OCI-LY7 (cell line): ENCODE measurements around the gene FHOD3. TPM values are rescaled to one million over a fixed set of nuclear protein-coding genes. Genes with fewer than 3 reads are reported as not detected.

Source experiments
- BruUV-seq: library from RNA; stranded (reverse); fragments of 400-500 nt; replicated peaks from 2 replicates; lab custom pipeline; 2021; lab: Mats Ljungman, UMichigan
- CTCF ChIA-PET: fragments of 300-600 bp; sonication (Branson Sonifier 250); formaldehyde crosslinking; loops from one replicate; lab custom pipeline; 2022; ENCODE audit warnings: antibody characterized with exemption; ENCODE audit not compliant: unreplicated experiment; lab: Charles Lee
- POLR2A ChIA-PET: fragments of 300-600 bp; sonication (Branson Sonifier 250); formaldehyde crosslinking; loops from one replicate; lab custom pipeline; 2022; ENCODE audit warnings: antibody characterized with exemption; lab: Charles Lee
- DNase-seq: peaks from one replicate; pipeline ENCODE4 v3.0.0-alpha.2; 2015; ENCODE audit warnings: low spot score
- H2AFZ ChIP-seq: fragments of 200-600 bp; sonication (generic), shearing (Covaris generic); 2 replicates; pipeline ENCODE4 v1.6.1; 2014; ENCODE audit warnings: mild to moderate bottlenecking, antibody characterized with exemption, low read length, moderate library complexity
- H3K27ac ChIP-seq: fragments of 200-600 bp; sonication (generic); 2 replicates; pipeline ENCODE4 v1.5.1; 2014; ENCODE audit warnings: mixed run types, low read depth, mild to moderate bottlenecking, moderate library complexity, low read length, inconsistent platforms; ENCODE audit not compliant: poor library complexity, severe bottlenecking
- H3K36me3 ChIP-seq: fragments of 200-600 bp; sonication (generic); 2 replicates; pipeline ENCODE4 v1.6.1; 2014; ENCODE audit warnings: mild to moderate bottlenecking, antibody characterized with exemption, low read length, moderate library complexity, mixed read lengths; ENCODE audit not compliant: insufficient read depth
- H3K4me1 ChIP-seq: fragments of 200-600 bp; sonication (generic); 2 replicates; pipeline ENCODE4 v1.5.1; 2014; ENCODE audit warnings: mild to moderate bottlenecking, low read length; ENCODE audit not compliant: insufficient read depth, poor library complexity, severe bottlenecking
- H3K4me2 ChIP-seq: fragments of 200-600 bp; sonication (generic); 2 replicates; pipeline ENCODE4 v1.6.1; 2014; ENCODE audit warnings: mild to moderate bottlenecking, low read length
- H3K4me3 ChIP-seq: fragments of 200-600 bp; sonication (generic); 2 replicates; pipeline ENCODE4 v1.5.1; 2014; ENCODE audit warnings: mild to moderate bottlenecking, low read depth, low read length; ENCODE audit not compliant: poor library complexity, severe bottlenecking
- H3K79me2 ChIP-seq: fragments of 200-600 bp; sonication (generic); 2 replicates; pipeline ENCODE4 v1.6.1; 2016; ENCODE audit warnings: low read depth, mild to moderate bottlenecking, low read length, moderate library complexity, mixed read lengths; ENCODE audit not compliant: insufficient read depth
- H3K9me2 ChIP-seq: fragments of 200-600 bp; sonication (generic); 2 replicates; pipeline ENCODE4 v1.6.1; 2016; ENCODE audit warnings: mild to moderate bottlenecking, low read length, mixed read lengths; ENCODE audit not compliant: insufficient read depth
- H3K9me3 ChIP-seq: fragments of 200-600 bp; sonication (generic); 2 replicates; pipeline ENCODE4 v1.6.1; 2014; ENCODE audit warnings: mild to moderate bottlenecking, mixed run types, low read length, mixed read lengths
- H4K20me1 ChIP-seq: fragments of 200-600 bp; sonication (generic); 2 replicates; pipeline ENCODE4 v1.6.1; 2014; ENCODE audit warnings: mild to moderate bottlenecking, antibody characterized with exemption, low read length, moderate library complexity, mixed read lengths; ENCODE audit not compliant: insufficient read depth
- EZH2phosphoT487 ChIP-seq: fragments of 200-600 bp; sonication (generic); IDR thresholded peaks from 2 replicates; pipeline ENCODE4 v1.6.1; 2018; ENCODE audit warnings: low read depth, borderline replicate concordance, mild to moderate bottlenecking, mixed run types, antibody characterized with exemption, low read length, moderate library complexity, mixed read lengths
- intact Hi-C: fragments of 100-400 bp; cut with micrococcal nuclease; formaldehyde crosslinking; loops from one replicate; pipeline ENCODE4 v1.10.0; 2022; ENCODE audit not compliant: unreplicated experiment
- total RNA-seq, 2 experiments: library from RNA; depleted of rRNA in 1 of 2; stranded (reverse); fragments of >200 nt in 1 of 2; shearing (Covaris generic) in 1 of 2; gene quantifications; 2 replicates each; pipeline ENCODE4 v1.2.3, GENCODE V29; 2014 to 2022
- TF ChIP-seq, protein P1 (sequence below): fragments of 200-600 bp; sonication (generic); conservative IDR thresholded peaks from 2 replicates; pipeline ENCODE4 v1.5.1; 2014; ENCODE audit warnings: mild to moderate bottlenecking, antibody characterized with exemption, low read length, moderate library complexity, mixed read lengths

Gene FHOD3
- total RNA-seq, 2 experiments from 2014 or later, result 0.06 to 2.4 TPM

DNA sequence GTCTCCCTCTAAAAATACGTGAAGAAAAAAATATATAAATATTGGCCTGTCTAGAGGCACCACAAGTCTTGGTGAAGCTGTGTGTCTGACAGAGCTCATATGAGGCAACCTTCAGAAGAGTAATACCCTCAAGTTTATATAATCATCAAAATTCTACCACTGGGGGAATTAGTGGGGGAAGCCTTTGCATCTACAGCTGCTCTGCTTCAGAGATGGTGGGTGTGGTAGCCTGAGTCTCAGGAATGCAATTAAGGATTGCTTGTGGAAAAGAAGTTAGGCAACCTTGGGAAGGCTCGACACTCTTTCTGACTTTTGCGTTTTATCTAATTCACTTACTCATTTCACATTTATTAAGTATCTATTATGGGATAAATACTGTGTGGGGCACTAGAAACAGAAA, 513.9 kb downstream of the FHOD3 start:
- Histone ChIP-seq H3K79me2 (no peaks in the 10 kb centered on the region), H3K9me2 (no peaks in the 10 kb centered on the region), H3K9me3 (no peaks in the 10 kb centered on the region), H3K4me3 (no peak overlapping the region), H3K27ac (no peak overlapping the region), H4K20me1 (no peaks in the 10 kb centered on the region; the same call in 1 of the 2 replicates), H2AFZ (no peak overlapping the region), H3K4me1 (no peaks in the 10 kb centered on the region), H3K36me3 (peaks cover 20% of the 10 kb centered on the region), H3K4me2 (no peak overlapping the region)
- BruUV-seq, result no TSS peak
- ChIA-PET POLR2A (interaction anchor here (0.7 to 0.9 kb wide), 2 partner anchors 13 to 15 kb away, joined by 3 read pairs; no protein-coding TSS in a partner anchor), CTCF (interaction anchor here (0.5 kb wide), 1 partner anchor 216 kb away, joined by 4 read pairs; no protein-coding TSS in a partner anchor)
- DNase-seq, result no peak
- no peak for TF ChIP-seq EZH2phosphoT487
- TF ChIP-seq, protein P1, sequence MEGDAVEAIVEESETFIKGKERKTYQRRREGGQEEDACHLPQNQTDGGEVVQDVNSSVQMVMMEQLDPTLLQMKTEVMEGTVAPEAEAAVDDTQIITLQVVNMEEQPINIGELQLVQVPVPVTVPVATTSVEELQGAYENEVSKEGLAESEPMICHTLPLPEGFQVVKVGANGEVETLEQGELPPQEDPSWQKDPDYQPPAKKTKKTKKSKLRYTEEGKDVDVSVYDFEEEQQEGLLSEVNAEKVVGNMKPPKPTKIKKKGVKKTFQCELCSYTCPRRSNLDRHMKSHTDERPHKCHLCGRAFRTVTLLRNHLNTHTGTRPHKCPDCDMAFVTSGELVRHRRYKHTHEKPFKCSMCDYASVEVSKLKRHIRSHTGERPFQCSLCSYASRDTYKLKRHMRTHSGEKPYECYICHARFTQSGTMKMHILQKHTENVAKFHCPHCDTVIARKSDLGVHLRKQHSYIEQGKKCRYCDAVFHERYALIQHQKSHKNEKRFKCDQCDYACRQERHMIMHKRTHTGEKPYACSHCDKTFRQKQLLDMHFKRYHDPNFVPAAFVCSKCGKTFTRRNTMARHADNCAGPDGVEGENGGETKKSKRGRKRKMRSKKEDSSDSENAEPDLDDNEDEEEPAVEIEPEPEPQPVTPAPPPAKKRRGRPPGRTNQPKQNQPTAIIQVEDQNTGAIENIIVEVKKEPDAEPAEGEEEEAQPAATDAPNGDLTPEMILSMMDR, result no peak
- intact Hi-C loops, result no loop called here

DNA sequence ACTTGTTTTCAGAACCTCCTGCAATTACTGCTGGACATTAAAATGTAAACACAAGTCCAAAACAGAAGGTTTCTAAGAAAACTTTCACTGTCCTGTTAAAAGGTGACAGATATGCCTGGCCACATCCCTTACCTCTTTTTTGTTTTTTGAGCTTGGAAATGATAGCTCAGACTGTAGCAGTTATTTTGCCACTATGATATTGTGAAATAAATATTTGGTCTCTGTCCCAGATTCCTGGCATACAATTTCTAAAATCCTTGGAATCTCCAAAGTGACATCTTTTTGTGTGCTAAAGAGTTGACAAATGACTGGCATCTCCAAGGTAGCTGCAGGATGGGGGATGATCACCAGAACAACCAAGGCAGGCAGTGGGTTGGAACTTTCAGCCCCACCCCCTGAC, 514.4 kb downstream of the FHOD3 start:
- no TSS peak for BruUV-seq
- TF ChIP-seq, protein P1, result no peak
- no peak for TF ChIP-seq EZH2phosphoT487
- Histone ChIP-seq H3K27ac (no peak overlapping the region), H3K4me1 (no peaks in the 10 kb centered on the region), H3K9me2 (no peaks in the 10 kb centered on the region), H3K36me3 (peaks cover 18% of the 10 kb centered on the region), H3K9me3 (no peaks in the 10 kb centered on the region), H3K4me2 (no peak overlapping the region), H4K20me1 (no peaks in the 10 kb centered on the region; the same call in 1 of the 2 replicates), H2AFZ (no peak overlapping the region), H3K79me2 (no peaks in the 10 kb centered on the region), H3K4me3 (no peak overlapping the region)
- no peak for DNase-seq
- CTCF ChIA-PET, result no interaction called here
- POLR2A ChIA-PET, result no interaction called here
- intact Hi-C loops, result no loop called here

- ChIA-PET POLR2A (interaction anchor here (0.5 to 0.6 kb wide), 2 partner anchors 21 to 269 kb away, joined by 3 to 4 read pairs; no protein-coding TSS in a partner anchor), CTCF (no interaction called here)
- Histone ChIP-seq H3K4me2 (no peak overlapping the region), H3K27ac (no peak overlapping the region), H3K4me1 (no peaks in the 10 kb centered on the region), H4K20me1 (no peaks in the 10 kb centered on the region; the same call in 1 of the 2 replicates), H3K9me3 (no peaks in the 10 kb centered on the region), H3K79me2 (no peaks in the 10 kb centered on the region), H3K36me3 (peaks cover 14% of the 10 kb centered on the region), H3K4me3 (no peak overlapping the region), H2AFZ (no peak overlapping the region), H3K9me2 (no peaks in the 10 kb centered on the region)
- no TSS peak for BruUV-seq
- TF ChIP-seq, protein P1, result no peak
- TF ChIP-seq EZH2phosphoT487, result no peak
- DNase-seq, result no peak
- intact Hi-C loops, result no loop called here
Measured at GRCh38 chr18:36812678-36813077, 515.2 kb downstream of the FHOD3 start.
